AG09319 (cell line): Measurements from ENCODE around the gene LRPAP1.
"Not testable (repeated sequence)": the region's sequence is repeated elsewhere in the genome, so short reads cannot be mapped to it uniquely, and the experiment has no call there.

ENCODE experiments used
- DNase-seq: peaks from one replicate; pipeline ENCODE4 v3.0.0-alpha.2; 2010; ENCODE audit warnings: low read depth; ENCODE audit errors: extremely low read depth
- TF ChIP-seq, protein P1 (sequence below): IDR thresholded peaks from 2 replicates; pipeline ENCODE4 v1.5.1; 2011; ENCODE audit warnings: low read depth, mild to moderate bottlenecking, inconsistent platforms, low read length, moderate library complexity

Gene LRPAP1, protein sequence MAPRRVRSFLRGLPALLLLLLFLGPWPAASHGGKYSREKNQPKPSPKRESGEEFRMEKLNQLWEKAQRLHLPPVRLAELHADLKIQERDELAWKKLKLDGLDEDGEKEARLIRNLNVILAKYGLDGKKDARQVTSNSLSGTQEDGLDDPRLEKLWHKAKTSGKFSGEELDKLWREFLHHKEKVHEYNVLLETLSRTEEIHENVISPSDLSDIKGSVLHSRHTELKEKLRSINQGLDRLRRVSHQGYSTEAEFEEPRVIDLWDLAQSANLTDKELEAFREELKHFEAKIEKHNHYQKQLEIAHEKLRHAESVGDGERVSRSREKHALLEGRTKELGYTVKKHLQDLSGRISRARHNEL

GRCh38 chr4:3531879-3532750, at the start of gene LRPAP1:
TSS of gene LRPAP1 (minus strand) at chr4:3532422. CDS start at chr4:3532412, 10 bp downstream.
- TF ChIP-seq, protein P1, sequence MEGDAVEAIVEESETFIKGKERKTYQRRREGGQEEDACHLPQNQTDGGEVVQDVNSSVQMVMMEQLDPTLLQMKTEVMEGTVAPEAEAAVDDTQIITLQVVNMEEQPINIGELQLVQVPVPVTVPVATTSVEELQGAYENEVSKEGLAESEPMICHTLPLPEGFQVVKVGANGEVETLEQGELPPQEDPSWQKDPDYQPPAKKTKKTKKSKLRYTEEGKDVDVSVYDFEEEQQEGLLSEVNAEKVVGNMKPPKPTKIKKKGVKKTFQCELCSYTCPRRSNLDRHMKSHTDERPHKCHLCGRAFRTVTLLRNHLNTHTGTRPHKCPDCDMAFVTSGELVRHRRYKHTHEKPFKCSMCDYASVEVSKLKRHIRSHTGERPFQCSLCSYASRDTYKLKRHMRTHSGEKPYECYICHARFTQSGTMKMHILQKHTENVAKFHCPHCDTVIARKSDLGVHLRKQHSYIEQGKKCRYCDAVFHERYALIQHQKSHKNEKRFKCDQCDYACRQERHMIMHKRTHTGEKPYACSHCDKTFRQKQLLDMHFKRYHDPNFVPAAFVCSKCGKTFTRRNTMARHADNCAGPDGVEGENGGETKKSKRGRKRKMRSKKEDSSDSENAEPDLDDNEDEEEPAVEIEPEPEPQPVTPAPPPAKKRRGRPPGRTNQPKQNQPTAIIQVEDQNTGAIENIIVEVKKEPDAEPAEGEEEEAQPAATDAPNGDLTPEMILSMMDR: no peak
- peak; percentile 64 for DNase-seq

- not testable (repeated sequence) for DNase-seq
Observed at GRCh38 chr4:3581334-3582090, 49.3 kb upstream of the LRPAP1 start.

- DNase-seq: not testable (repeated sequence)
Observed at GRCh38 chr4:3580859-3581258, 48.6 kb upstream of the LRPAP1 start.

GRCh38 chr4:3578527-3579144, 46.4 kb upstream of the LRPAP1 start:
- not testable (repeated sequence) for DNase-seq

GRCh38 chr4:3578052-3578451, 45.8 kb upstream of the LRPAP1 start:
- DNase-seq: not testable (repeated sequence)

GRCh38 chr4:3577208-3577892, 45.1 kb upstream of the LRPAP1 start:
- DNase-seq: not testable (repeated sequence)

GRCh38 chr4:3576533-3577207, 44.4 kb upstream of the LRPAP1 start:
- DNase-seq: not testable (repeated sequence)

DNA sequence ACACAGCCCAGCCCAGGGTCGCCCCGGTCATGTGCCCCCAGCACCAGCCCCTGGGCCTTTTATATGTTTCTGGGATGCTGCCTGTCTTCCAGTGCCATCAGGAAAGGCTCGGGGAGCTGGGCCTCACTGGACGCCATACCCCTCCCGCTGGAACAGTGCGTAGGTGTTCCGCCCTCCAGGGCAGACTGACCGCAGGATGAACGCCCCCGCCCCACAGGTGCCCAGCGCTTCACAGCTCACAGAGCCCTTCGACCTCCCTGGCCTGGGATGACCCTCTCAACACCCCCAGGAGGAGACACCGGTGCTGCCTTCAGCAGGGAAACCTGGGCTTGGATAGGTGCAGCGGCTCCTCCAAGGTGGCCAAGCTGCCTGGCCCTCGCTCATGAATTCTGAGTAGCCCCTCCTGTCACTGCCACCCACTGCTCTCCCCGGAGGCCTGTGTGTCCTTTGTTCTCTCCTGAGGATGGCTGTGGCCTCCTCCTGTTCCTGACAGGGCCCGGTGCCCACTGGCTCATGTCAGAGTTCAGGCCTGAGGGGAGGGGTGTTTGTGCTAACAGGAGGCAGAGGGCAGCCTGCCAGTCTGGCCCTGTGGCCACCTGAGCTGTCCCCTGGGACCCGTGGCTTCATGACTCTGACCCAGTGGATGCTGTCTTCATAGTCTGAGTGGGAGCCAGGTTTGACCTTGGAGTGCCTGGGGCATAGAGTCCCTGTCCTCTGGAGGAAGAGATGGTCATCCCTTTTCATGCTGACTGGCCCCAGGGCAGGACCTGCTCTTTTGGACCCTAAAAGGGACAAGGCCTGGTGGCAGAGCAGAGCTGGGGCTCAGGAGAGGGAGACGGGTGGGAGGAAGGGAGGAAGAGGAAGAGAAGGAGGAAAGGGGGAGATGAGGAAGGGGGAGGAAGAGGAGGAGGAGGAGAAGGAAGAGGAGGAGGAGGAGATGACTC, 43.5 kb upstream of the LRPAP1 start:
- DNase-seq: not testable (repeated sequence)

DNA sequence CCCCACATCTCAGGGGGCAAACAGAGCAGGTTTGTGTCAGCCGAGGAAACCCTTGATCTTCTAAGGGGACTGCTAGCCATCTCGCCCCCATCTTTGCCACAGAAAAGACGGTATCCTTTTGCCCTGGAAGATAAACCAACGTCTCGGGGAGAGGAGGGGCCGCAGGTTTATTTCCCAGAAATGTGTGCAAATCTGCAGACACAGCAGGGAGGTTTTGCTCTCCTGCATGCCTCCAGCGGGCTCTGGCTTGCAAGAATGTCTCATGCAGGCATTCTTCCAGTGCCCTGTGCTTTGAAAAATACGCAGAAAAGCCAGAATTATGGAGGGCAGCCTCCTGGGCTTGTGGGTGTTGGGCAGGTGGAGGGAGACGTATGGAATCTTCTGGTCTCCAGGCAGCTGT, 42.6 kb upstream of the LRPAP1 start:
- DNase-seq: not testable (repeated sequence)

DNA sequence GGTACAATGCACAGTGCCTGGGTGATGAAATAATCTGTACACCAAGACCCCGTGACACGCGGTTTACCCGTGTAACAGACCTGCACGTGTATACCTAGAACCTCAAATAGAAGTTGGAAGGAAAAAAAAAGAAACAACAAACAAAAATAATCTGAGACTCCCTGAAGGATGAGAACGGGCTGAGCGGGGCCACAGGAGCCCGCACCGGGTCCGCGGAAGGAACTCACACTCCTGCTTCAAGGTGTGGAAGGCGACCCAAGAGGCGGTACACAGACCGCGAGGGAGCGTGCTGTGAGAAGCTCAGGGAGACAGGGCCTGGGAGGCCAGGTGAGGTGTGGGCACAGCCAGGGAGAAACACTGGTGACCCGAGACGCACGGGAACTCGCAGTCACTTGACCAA, 42.1 kb upstream of the LRPAP1 start:
- not testable (repeated sequence) for DNase-seq

DNA sequence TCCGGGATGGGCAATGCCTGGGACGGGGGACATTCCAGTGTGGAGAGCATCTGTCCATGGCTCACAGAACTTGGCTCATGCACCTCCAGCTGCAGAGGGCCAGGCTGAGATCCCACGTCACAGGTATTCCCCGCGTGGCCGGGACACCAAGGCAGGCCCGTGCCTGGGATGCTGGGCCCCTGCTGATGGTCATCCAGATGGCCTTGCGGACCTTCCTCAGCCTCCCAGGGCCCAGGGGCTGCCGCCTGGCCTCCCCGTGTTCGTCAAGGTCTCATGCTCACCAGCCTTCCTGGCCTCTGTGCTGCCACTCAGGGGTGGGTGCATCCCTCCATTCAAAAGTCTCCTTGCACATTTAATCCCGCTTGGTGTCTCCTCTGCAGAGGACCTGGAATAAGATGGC, 40.9 kb upstream of the LRPAP1 start:
- DNase-seq: no peak
- TF ChIP-seq, protein P1: no peak
